Psoas muscle (tissue), 8 donors: ENCODE results near the gene CIITA. TPM values are rescaled to one million over a fixed set of nuclear protein-coding genes. Genes with fewer than 3 reads are reported as not detected.
A peak's percentile ranks its signal among the peaks of the same experiment; 100 is the strongest.

Experiments
- ATAC-seq, 4 donors: fragments of 200-7000 bp; cut with Tn5 transposase; one replicate each; pipeline ENCODE4 v1.9.1; 2020; ENCODE audit warnings: moderate library complexity in 3 of 4, mild to moderate bottlenecking in 2 of 4
- DNase-seq, 2 donors: peaks; one replicate each; pipeline ENCODE4 v3.0.0-alpha.2; 2020
- H3K27ac ChIP-seq: fragments of 200-600 bp; one replicate; pipeline ENCODE4 v1.8.0; 2022
- H3K27me3 ChIP-seq, 3 donors: fragments of 200-600 bp in 1 of 3; one replicate each; pipeline versions ENCODE4 v1.6.1 to v1.8.0; 2013 to 2022; ENCODE audit warnings: low read length in 2 of 3, mild to moderate bottlenecking in 2 of 3, moderate library complexity in 1 of 3; ENCODE audit not compliant: insufficient read depth in 3 of 3
- H3K36me3 ChIP-seq, 2 donors: fragments of 200-600 bp in 1 of 2; one replicate each; pipeline versions ENCODE4 v1.6.1 to v1.8.0; 2013 to 2022; ENCODE audit warnings: low read depth in 1 of 2, mild to moderate bottlenecking in 1 of 2, moderate library complexity in 1 of 2; ENCODE audit not compliant: insufficient read depth in 1 of 2
- H3K4me1 ChIP-seq: fragments of 200-600 bp; one replicate; pipeline ENCODE4 v1.8.0; 2022
- H3K4me3 ChIP-seq: fragments of 200-600 bp; one replicate; pipeline ENCODE4 v1.8.0; 2022; ENCODE audit warnings: mild to moderate bottlenecking
- H3K9me3 ChIP-seq: fragments of 200-600 bp; one replicate; pipeline ENCODE4 v1.8.0; 2022
- CTCF ChIP-seq: fragments of 200-600 bp; IDR thresholded peaks from one replicate; pipeline ENCODE4 v1.8.0; 2022; ENCODE audit warnings: antibody characterized with exemption
- WGBS, 3 donors: extraction: QIAGEN DNeasy Blood & Tissue Kit; methylation state at CpG; one replicate each; pipeline versions ENCODE4 v1.1.6 to v1.1.7; 2013; 5-methylcytosine and 5-hydroxymethylcytosine counted together
- intact Hi-C, 2 donors: fragments of 100-400 bp; cut with DNase I; formaldehyde crosslinking; loops; one replicate each; pipeline versions ENCODE4 v1.11.0 to v1.14.2; 2022
- polyA plus RNA-seq, 3 donors: library from polyadenylated mRNA; stranded (reverse); fragments of 200-250 nt; gene quantifications; one replicate each; pipeline ENCODE4 v1.2.3, GENCODE V29; 2013
- total RNA-seq, 4 donors: library from RNA; stranded (reverse); fragmentation: NEBNext Ultra II Directional in 2 of 4; extraction: Animal tissue kit (Norgen Biotek cat#: 25700) in 2 of 4; gene quantifications; one replicate each; pipeline versions ENCODE4 v1.2.1 to v1.2.4, GENCODE V29; 2021 to 2023
- donor health status: healthy with polysubstance abuse.
- donor health status: DM: no; HTN: no; CAD: no; lungs with moderate emphysema.
- donor health status: Bipolar disorder and iron deficiency.
- donor health status: healthy.
- donor health status: DM: yes; HTN: yes; CAD: no.
- donor health status: DM: no; HTN: no; CAD: no.
- donor health status: DM: no; HTN: no; CAD: no.
- donor health status: DM: yes; HTN: yes; CAD: no.

The CIITA gene
- total and polyA plus RNA-seq, 7 donors, result 2.3 to 15.3 (median 4.1) TPM

- Histone ChIP-seq H3K4me1 (peaks cover 89% of the 10 kb centered on the region), H3K9me3 (no peaks in the 10 kb centered on the region), H3K27me3 (no peaks in the 10 kb centered on the region), H3K4me3 (peak overlapping the region; percentile 86), H3K27ac (peak overlapping the region; percentile 91), H3K36me3 (peaks cover 0 to 11% of the 10 kb centered on the region in 2 donors)
- TF ChIP-seq CTCF, result no peak
- no peak for ATAC-seq
- 44 to 60% (median 48%) methylated on average over 8 of the region's 8 CpGs for WGBS, 3 donors
- intact Hi-C loops, result no loop called here
- DNase-seq, result no peak
Observed at GRCh38 chr16:10936272-10936984, 59.4 kb downstream of the CIITA start.

GRCh38 chr16:10937068-10937859 lies 60.3 kb downstream of the CIITA start:
- Histone ChIP-seq H3K27ac (peak overlapping the region; percentile 91), H3K27me3 (no peaks in the 10 kb centered on the region), H3K9me3 (no peaks in the 10 kb centered on the region), H3K36me3 (peaks cover 0 to 11% of the 10 kb centered on the region in 2 donors), H3K4me1 (peaks cover 81% of the 10 kb centered on the region), H3K4me3 (peak overlapping the region; percentile 86)
- intact Hi-C loops, result no loop called here
- peak; percentile 4 to 28 (median 18) for ATAC-seq
- no peak for TF ChIP-seq CTCF
- DNase-seq, result peak in 1 of 2 donors; percentile 53
- WGBS, 3 donors, result 11 to 20% (median 13%) methylated on average over 11 of the region's 11 CpGs

- peak in 1 of 2 donors; percentile 21 for DNase-seq
- peaks cover 0 to 3% of the 10 kb centered on the region in 2 donors for H3K36me3 ChIP-seq
- H3K4me3 ChIP-seq, result peak overlapping the region; percentile 86
- peak; percentile 27 to 61 (median 49) for ATAC-seq
- no peaks in the 10 kb centered on the region for H3K27me3 ChIP-seq
- WGBS, 3 donors, result 22 to 40% (median 24%) methylated on average over 7 of the region's 7 CpGs
- intact Hi-C loops, result no loop called here
- no peak for TF ChIP-seq CTCF
- H3K9me3 ChIP-seq, result no peaks in the 10 kb centered on the region
- peak overlapping the region; percentile 91 for H3K27ac ChIP-seq
- H3K4me1 ChIP-seq, result peaks cover 81% of the 10 kb centered on the region
Observed at GRCh38 chr16:10938321-10938720, 61.3 kb downstream of the CIITA start.

- intact Hi-C loops, result no loop called here
- DNase-seq (no peak), ATAC-seq (no peak)
- TF ChIP-seq CTCF, result no peak
- Histone ChIP-seq H3K27me3 (no peaks in the 10 kb centered on the region), H3K27ac (peak overlapping the region; percentile 91), H3K4me1 (peaks cover 77% of the 10 kb centered on the region), H3K9me3 (no peaks in the 10 kb centered on the region), H3K36me3 (no peaks in the 10 kb centered on the region), H3K4me3 (peak overlapping the region; percentile 86)
- 36 to 48% (median 40%) methylated on average over 7 of the region's 7 CpGs for WGBS, 3 donors
Observed at GRCh38 chr16:10938796-10939648, 62.0 kb downstream of the CIITA start.
